ENCODE results near the gene MIPOL1.

The MIPOL1 gene

DNA sequence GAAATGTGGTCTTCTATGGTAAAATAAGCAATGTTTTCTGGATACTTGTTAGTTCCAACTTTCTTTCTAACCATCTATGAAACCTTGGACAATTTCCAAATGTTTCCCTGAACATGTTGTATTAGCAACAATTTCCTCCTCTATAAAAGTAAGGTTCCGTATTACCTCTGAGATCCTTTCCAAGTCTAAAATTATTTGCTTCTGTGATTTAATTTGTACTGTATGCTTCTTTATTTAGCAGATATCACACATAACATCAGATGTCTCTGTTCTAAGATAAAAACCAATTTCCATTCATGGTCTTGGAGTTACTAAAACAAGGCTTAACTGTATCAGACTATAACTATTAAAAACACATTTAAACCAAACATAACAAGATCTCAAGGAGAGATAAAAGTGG, 220.1 kb downstream of the MIPOL1 start:
- TF ChIP-seq, protein P1, sequence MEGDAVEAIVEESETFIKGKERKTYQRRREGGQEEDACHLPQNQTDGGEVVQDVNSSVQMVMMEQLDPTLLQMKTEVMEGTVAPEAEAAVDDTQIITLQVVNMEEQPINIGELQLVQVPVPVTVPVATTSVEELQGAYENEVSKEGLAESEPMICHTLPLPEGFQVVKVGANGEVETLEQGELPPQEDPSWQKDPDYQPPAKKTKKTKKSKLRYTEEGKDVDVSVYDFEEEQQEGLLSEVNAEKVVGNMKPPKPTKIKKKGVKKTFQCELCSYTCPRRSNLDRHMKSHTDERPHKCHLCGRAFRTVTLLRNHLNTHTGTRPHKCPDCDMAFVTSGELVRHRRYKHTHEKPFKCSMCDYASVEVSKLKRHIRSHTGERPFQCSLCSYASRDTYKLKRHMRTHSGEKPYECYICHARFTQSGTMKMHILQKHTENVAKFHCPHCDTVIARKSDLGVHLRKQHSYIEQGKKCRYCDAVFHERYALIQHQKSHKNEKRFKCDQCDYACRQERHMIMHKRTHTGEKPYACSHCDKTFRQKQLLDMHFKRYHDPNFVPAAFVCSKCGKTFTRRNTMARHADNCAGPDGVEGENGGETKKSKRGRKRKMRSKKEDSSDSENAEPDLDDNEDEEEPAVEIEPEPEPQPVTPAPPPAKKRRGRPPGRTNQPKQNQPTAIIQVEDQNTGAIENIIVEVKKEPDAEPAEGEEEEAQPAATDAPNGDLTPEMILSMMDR (IDR thresholded peaks at IDR 0.05; ENCODE audit: insufficient read depth, low read depth, low read length, missing control alignments): no peak
- no peak overlapping the region for H3K4me3 ChIP-seq (ENCODE audit: low read length)
- no peak for DNase-seq (ENCODE audit: low read depth)

DNA sequence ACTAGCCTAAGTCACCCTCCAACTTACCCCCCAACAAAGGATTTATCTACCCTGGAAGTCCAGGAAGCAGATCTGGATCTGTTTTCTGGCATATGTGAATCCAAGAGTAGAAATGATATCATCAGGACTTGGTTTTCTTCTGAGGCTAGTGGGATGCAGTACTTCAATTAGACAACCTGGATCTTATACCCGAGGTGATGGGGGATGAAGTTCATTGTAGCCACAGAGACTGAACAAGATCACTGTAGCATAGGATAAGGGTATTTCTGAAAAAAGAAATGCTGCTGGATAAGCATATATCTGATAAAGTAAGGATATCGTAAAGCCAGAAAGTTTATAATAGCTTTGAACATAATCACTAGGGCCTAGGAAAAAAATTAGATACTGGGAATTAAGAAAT, 222.9 kb downstream of the MIPOL1 start:
- TF ChIP-seq, protein P1 (IDR thresholded peaks at IDR 0.05; ENCODE audit: insufficient read depth, low read depth, low read length, missing control alignments): no peak
- H3K4me3 ChIP-seq (ENCODE audit: low read length): no peak overlapping the region
- DNase-seq (ENCODE audit: low read depth): no peak

DNA sequence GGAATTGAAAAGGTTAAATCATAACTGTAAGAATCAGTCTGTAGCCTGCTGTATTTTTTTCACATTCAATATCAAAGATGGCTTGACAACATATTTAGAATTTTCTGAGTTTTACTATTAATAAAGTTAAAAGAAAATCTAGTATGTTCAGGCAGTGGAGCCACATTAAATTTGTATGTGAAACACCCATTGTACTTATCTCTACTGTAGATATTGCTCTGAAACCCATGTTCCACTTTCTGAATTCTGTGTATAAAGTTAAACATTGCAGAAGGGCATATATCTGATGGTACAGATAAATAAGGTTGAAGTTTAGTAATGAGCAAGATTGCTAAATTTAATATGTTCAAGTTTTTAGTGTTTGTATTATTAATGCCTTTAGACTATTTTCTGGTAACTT, 224.6 kb downstream of the MIPOL1 start:
- no peak overlapping the region for H3K4me3 ChIP-seq (ENCODE audit: low read length)
- TF ChIP-seq, protein P1 (IDR thresholded peaks at IDR 0.05; ENCODE audit: insufficient read depth, low read depth, low read length, missing control alignments): no peak
- DNase-seq (ENCODE audit: low read depth): no peak

DNA sequence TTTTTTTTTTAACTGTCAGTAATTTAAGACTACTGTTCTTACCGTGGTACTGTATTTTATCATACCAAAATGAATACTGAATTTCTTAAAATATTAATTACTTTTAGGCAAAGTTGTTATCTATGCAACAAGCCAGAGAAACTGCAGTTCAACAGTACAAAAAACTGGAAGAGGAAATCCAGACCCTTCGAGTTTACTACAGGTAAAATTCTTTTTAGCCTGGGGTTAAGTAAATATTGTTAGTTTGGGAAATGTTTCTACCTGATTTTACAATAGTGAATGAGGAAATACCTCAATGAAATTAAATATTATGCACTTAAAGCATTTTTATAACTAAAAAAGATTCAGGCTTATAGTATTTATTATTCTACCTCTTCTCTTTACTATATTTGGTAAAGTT, 225.0 kb downstream of the MIPOL1 start:
- TF ChIP-seq, protein P1 (IDR thresholded peaks at IDR 0.05; ENCODE audit: insufficient read depth, low read depth, low read length, missing control alignments): no peak
- DNase-seq (ENCODE audit: low read depth): no peak
- no peak overlapping the region for H3K4me3 ChIP-seq (ENCODE audit: low read length)

DNA sequence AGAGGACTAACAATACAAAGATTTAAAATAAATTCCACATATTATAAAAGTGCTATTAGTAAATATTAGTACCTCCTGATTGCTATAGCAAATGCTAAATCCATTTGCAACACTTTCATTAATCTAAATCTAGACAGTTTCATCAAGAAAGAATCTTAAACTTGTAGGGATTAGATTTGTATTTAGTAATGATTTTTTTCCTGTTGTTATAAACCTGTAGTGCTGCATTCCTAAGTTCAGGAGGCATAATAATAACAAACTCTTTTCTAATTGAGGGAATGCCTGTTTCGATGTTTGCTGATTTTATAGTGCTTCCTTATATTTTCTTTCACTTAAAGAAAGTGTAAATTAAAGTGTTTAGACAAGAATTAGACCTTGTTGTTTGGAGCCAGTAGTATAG, 231.2 kb downstream of the MIPOL1 start:
- TF ChIP-seq, protein P1 (IDR thresholded peaks at IDR 0.05; ENCODE audit: insufficient read depth, low read depth, low read length, missing control alignments): no peak
- H3K4me3 ChIP-seq (ENCODE audit: low read length): no peak overlapping the region
- DNase-seq (ENCODE audit: low read depth): peak; percentile 72

DNA sequence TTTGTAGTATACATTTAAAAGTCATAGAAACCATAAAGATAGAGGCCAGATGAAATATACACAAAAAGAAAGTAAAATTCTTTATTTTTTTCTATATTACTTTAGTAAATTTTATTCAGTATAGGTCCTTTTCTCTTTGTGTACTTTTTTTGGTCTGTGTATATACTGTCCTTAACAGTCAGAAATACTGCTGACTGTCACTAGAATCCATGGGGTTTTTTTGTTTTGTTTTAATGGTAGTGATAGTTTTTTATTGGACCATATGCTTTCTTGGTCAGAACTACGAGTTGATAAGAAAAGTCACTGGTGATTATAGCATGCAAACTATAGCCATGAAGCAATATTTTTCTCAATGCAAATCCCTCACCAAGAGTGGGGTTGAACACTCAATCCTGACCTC, 231.9 kb downstream of the MIPOL1 start:
- no peak for DNase-seq (ENCODE audit: low read depth)
- TF ChIP-seq, protein P1 (IDR thresholded peaks at IDR 0.05; ENCODE audit: insufficient read depth, low read depth, low read length, missing control alignments): no peak
- H3K4me3 ChIP-seq (ENCODE audit: low read length): no peak overlapping the region

DNA sequence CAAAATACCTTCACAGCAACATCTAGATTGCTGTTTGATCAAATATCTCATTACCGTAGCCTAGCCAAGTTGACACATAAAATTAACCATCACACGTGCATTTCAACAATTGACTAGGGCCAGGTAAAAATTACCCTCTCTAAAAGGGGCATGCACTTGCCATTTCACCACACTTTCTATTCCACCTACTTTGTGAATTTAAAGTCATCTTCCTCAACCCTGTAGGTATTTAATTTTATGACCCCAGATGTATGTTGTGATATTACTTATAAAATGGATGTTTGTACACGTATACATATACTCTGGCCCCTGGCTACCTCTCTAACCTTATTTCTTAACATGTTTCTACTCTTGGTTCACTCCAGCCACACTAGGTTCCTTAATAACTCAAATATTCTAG, 237.1 kb downstream of the MIPOL1 start:
- TF ChIP-seq, protein P1 (IDR thresholded peaks at IDR 0.05; ENCODE audit: insufficient read depth, low read depth, low read length, missing control alignments): no peak
- no peak overlapping the region for H3K4me3 ChIP-seq (ENCODE audit: low read length)
- no peak for DNase-seq (ENCODE audit: low read depth)
